Skeletal muscle cell (primary cell): ENCODE measurements around the gene PITX1.
"Not testable (repeated sequence)": the region's sequence is repeated elsewhere in the genome, so short reads cannot be mapped to it uniquely, and the experiment has no call there.

Experiments
- DNase-seq: peaks from one replicate; pipeline ENCODE4 v3.0.0-alpha.2; 2010; ENCODE audit warnings: low read depth
- H3K4me3 ChIP-seq: 2 replicates; pipeline ENCODE4 v1.5.1; 2011; ENCODE audit warnings: low read depth, mild to moderate bottlenecking, control low read depth, low read length, moderate library complexity

The PITX1 gene

DNA sequence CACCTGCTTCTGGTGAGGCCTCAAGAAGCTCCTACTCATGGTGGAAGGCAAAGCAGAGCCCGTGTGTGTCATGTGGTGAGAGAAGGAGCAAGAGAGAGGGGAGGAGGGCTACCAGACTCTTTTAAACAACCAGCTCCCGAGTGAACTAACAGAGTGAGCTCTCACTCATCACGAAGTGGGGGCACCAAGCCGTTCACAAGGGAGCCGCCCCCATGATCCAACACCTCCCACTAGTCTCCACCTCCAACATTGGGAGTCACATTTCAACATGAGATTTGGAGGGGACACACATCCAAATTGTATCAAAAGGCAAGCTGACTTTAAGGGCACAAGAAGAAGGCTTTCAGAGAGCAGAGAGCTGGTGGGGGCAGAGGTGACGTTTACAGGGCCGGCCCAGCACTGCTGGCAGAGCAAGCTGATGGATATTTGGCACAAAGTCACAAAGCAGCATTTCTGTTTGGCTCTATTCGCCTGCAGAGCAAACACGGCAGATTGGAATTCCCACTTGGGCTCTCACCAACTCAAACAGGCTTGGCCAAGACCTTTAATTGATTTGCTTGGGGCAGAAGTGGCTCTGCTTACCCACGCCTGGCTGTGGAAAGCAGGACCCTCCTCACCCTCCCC, 20.0 kb downstream of the PITX1 start:
- no peak overlapping the region for H3K4me3 ChIP-seq
- no peak for DNase-seq

DNA sequence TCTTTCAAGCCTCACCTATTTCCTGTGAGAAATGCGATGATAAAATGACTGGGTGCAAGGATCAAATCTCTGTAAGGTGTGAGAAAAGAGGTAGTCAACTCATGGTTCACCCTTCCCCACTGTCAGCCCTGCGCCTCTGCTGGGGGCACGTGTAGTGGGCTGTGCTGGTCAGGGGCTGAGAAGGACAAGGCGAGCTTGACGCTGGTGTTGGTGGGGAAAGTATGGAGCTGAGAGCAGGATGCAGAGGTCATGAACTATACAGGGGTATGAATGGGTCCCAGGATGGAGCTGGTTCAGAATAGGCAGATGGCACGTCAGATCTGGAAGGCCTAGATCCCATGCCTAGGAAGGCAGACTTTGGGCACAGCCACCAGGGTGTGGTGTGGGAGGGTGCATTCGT, 20.6 kb downstream of the PITX1 start:
- no peak overlapping the region for H3K4me3 ChIP-seq
- no peak for DNase-seq

DNA sequence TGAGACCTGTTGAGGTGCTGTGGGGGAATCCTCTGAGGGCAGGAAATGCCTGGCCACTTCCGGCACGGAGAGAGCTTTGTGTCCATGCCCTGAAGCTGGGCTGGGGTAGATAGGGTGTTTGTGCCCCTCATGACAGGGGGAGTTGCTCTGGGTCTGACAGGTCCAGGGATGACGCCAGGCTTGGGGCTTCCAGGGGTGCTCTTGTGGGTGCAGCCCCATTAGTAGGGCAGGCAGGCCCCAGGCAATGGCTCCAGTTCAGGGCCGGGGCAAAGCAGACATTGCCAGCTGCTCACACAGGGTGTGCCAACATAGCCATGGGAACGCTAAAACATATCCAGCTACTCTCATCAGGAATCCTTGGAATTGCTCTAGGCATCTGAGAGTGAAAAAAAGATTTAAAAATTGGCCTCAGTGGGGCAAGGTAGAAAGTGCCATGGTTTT, 21.1 kb downstream of the PITX1 start:
- no peak overlapping the region for H3K4me3 ChIP-seq
- no peak for DNase-seq

DNA sequence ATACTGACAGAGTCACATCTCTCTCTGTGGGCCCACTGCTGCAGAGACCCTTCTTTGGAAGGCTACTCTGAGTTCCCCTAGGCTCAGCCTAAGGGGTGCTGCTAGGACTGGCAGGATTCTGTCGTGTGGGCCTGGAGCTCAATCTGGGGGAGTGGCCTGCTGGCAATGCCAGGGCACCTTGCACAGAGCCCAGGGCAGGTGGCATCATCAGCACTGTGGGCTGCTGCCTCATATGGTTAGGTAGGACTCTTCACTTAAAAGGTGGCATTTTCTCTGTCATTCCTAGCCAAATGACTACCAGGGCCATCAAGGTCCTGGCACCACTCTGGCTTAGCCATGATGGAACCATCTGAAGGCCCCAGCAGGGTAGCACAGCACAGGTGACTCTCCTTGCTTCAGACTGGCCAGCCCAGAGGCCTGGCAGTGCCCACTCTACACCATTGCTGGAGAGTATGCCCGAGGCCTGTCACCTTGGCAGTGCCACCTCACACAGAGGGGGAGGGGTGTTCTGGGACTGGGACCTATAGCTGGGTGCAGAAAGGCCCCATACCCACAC, 21.9 kb downstream of the PITX1 start:
- DNase-seq, result no peak
- H3K4me3 ChIP-seq, result no peak overlapping the region

DNA sequence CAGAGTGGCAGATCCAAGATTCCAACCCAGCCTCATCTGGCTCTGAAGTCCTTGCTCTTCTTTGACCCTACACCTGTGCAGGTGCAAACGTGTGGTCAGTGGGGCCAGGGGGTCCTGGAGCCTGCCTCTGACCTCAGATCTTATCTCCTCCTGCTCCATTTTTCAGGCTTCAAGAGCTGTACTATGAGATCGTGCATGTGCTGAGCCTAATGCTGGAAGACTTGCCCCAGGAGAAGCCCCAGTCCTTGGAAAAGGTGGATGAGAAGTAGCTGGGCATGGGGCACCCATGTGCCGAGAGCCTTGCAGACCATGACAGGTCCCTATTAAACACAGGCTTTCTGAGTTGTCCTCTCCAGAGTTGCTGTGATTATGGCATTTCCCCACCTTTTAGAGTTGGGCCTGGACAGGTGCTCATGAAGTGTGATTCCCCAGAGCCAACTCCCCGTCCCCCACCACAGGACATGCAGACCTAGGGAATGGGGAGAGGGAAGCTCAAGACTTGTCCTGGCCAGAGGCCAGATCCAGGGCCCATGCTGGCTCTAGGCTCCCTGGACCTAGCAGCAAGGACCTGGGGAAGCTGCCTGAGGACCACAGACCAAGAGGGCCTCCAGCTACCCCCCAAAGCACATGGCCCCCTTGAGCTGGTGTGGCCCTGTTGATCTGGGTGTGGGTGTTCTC, 22.5 kb downstream of the PITX1 start:
- DNase-seq, result no peak
- no peak overlapping the region for H3K4me3 ChIP-seq

DNA sequence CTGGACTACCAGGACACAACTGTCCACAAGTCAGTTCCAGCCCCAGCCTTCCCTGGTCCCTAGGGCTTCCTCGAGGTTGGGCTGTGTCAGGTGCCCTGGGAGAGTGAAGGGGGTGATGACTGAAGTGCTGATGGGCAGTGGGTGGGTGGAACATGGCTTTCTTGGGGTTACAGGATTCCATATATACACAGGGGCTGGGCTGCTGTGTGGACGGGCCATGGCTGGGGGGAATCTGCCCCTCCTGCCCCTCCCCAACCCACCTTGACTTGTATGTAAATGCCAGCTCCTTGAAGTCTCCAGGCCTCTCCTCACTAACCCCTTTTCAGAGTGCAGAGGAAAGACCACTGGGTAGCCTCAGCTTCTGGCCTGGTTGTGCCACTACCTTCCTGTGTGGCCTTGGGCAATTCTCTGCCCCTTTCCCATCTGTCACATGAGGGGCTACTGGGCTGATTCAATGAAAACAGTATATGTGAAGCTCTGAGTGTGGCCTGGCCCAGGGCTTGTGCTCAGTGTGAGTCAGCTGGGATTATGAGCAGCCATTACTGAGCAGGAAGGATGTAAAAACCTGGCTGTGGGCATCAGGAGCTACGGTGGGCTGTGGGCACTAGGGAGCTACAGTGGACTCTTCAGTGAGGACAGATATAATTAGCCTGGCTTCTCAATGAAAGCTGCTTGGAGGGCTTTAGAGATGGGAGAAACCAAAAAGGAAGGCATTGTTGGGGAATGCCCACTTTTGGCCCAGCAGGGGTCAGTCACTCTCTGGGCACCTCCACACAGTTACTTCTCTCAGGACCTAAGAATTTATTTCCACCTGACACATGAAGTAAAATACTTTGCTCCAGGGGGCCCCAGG, 23.3 kb downstream of the PITX1 start:
- no peak for DNase-seq
- H3K4me3 ChIP-seq, result no peak overlapping the region

DNA sequence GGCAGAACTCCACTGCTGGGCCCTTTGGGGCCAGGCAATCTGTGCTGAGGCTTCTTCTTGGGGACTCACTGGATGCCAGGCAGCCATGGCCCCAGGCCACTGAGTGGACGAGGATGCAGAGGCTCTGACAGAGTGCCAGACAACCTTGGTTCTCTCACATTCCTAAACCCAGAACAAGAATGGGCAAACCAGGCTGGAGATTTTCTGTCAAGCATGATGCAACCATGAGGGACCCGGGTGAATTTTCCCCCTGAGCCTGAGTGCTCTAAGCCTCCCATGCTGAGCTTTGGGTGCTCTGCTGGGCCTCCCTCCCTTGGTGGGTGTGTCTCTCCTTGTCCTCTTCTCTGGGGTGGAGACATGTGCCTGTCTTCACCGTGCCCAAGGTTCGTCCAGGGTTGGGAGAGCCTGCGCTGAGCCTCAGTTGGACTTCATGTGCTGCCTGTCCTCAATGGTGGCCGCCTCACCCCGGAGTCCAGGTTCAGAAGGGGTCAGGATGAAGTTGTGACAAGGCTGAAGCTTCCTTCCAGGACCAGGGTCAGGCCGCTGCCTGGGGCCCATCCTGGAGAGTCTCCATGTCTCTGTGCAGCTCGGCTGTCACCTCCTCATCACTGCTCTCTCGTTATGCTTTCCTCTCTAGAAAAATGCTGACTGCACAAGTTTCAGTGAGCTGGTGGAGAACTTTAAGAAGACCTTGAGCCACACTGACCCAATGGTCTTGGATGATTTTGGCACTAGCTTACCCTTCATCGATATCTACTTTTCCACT, 24.1 kb downstream of the PITX1 start:
- no peak for DNase-seq
- H3K4me3 ChIP-seq, result no peak overlapping the region

DNA sequence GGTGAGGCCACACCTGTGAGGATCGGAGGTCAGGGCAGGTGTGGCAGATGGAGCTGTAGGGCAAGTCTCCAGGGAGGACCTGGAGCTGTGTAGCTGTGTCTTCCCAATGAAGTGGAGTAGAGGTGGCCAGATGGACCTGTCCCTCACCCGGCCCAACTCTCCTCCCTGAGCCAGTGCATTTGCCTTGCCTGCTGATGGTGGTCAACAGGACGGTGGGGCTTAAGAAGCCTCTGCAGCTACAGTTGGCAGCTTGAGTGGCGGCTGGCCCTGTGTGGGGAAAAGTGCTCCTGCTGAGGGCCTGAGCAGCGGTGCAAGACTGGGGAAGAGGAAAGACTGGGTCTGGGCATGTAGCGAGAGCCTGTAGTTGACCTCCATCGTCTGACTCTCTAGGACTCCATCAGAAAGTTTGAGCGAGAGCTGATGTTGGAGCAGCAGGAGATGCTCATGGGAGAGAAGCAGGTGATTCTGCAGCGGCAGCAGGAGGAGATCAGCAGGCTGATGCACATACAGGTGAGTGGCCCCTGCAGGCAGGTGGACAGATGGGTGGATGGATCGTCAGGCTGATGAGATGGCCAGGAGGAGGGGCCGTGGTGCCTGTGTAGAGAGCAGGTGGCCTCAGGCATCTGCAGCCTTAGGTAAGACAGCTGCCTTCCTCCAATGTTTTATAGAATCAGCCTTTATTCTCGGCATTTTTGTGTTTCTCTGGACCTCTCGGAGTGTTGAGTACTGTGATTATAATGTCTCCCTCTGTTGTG, 24.9 kb downstream of the PITX1 start:
- DNase-seq, result no peak

DNA sequence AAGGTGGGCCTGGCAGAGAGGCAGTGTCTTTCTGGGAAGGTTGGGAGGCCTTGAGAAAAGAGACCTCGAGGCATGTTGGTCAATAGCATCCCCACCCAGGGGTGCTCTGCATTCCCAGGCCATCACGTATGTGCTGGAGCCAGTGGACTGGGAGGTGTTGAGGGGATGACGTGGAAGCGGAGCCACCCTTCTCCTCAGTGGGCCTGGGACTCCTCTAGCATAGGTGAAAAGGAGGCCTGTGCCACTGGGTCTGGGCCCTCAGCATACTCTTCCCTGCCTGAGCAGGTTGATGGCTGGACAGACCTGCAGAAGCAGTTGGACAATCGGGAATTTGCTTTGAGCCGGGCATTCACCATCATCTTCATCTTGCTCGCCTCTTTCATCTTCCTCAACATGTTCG, 25.5 kb downstream of the PITX1 start:
- H3K4me3 ChIP-seq, result no peak overlapping the region
- DNase-seq, result no peak

More for the DNA sequence above, 24.9 kb downstream of the PITX1 start:
- H3K4me3 ChIP-seq, result no peak overlapping the region

DNA sequence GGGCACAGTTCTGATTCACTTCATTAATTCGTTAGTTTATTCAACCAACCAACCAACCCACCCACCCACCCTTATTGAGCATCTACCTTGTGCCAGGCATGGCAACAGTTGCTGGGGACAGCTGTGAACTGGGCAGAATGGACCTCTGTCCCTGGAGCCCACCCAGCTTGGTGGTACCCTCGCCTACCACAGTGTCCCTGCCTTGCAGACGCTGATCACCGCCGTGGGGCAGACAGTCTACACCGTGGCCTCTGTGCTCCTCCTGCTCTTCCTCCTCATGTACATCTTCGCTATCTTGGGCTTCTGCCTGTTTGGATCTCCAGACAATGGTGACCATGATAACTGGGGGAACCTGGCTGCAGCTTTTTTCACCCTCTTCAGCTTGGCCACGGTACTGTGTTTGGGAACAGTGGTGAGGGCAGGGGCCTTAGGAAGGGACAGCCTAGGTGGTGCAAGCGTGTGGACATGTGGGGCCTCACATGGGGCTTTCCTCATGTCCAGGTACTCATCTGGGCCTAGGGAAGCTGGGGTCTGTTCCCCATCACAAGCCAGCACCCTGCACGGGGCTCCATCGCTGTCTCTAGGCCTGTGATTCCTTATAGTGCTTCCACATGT, 26.2 kb downstream of the PITX1 start:
- DNase-seq, result no peak
- H3K4me3 ChIP-seq, result no peak overlapping the region

DNA sequence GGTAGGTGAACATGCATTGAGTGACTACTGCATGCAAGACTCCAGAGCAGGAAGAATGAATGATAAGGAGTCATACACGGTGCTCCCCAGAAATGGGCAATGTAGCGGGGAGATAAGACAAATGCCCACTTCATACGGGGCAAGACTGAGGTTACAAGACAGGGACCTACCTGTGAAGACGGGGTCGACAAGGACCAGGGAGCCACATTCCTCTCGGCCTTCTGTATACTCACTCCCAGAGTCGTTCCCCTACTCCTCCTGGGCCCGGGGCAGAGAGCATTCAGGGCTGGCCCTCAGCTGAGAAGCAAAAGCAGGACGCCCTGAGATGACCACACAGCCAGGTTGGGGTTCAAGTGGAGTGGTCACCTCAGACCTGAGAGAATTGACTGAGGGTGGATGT, 26.7 kb downstream of the PITX1 start:
- no peak overlapping the region for H3K4me3 ChIP-seq
- DNase-seq, result no peak

DNA sequence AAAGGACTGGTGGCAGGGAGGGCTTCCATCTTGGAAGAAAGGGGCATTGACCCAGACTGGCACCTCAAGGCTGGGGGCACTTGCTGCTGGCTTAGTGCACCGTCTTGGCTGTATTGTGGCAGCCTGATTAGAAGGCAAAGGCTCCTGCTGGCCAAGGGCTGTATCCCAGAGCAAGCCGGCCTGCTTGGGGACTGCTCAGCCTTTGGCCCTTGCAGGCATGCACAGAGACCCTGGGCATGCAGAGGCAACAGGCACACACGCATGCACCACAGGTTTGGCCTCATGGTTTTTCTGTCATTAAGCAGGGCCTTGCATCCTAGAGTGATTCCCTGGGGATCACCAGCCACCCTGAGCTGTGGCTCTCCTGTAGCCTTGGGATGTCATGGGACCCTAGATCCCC, 29.0 kb downstream of the PITX1 start:
- DNase-seq, result no peak
- H3K4me3 ChIP-seq, result no peak overlapping the region

DNA sequence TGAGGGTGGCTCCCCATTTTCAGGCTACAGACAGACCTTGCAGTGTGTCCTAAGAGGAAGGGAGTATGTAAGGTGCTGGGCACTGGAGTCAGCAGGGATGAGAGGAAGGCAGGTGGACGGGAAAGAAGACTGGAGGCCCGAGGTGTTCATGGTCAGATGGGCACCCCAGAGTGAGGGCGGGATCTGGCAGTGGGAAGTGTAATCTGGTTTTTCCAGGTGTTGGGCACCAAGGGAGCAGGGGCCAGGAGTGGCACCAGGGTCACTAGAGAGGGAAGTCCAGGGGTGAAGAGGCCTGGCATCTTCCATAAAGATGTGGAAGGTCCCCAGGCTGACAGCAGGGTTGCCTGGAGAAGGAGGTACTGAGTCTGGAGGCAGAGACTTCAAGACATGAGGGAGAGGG, 29.7 kb downstream of the PITX1 start:
- no peak for DNase-seq
- H3K4me3 ChIP-seq, result no peak overlapping the region

DNA sequence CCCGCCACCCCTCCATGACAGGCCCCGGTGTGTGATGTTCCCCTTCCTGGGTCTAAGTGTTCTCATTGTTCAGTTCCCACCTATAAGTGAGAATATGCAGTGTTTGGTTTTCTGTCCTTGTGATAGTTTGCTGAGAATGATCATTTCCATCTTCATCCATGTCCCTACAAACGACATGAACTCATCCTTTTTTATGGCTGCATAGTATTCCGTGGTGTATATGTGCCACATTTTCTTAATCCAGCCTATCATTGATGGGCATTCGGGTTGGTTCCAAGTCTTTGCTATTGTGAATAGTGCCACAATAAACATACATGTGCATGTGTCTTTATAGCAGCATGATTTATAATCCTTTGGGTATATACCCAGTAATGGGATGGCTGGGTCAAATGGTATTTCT, 36.0 kb downstream of the PITX1 start:
- H3K4me3 ChIP-seq, DNase-seq: not testable (repeated sequence)

DNA sequence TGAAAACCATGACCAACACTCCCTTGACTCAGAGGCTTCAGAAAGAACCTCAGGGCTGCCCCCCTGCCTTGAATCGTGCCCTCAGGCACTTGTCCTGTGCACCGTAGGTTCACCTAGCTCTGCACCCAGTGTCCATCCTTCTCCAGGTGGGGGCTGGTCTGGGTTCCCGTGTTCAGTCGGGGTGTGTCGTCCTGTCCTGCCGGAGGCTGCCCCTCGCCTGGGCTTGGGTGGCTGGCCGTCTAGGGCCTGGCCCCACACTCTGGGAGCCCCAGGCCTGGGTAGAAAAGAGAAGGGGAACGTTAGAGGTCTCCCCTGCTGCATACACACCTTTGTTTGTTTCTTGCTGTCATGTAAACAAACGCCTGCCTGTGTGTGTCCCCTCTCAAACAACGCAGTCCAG, 37.0 kb downstream of the PITX1 start:
- H3K4me3 ChIP-seq, result no peak overlapping the region
- DNase-seq, result no peak

DNA sequence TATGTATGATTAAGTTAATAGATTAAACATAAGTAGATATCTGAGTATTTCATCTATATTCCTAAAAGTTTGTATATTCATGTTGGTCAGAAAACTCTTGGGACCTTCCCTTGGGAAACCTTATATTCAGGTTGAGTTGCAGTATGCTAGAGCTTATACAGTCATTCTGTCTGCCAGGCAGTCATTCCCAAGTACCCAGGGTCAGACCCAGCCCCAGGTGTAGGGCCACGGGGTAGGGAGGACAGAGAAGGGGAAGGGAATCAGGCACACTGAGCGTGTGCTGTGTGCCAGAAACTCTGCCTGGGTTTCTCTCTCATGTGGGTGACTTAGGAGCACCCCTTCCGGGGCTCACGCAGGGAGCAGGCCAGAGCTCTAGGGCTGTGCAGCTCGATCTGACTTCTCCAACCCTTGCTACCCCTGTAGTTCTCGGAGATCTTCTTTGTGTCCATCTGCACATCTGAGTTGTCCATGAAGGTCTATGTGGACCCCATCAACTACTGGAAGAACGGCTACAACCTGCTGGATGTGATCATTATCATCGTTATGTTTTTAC, 38.1 kb downstream of the PITX1 start:
- H3K4me3 ChIP-seq, result no peak overlapping the region
- DNase-seq, result no peak

DNA sequence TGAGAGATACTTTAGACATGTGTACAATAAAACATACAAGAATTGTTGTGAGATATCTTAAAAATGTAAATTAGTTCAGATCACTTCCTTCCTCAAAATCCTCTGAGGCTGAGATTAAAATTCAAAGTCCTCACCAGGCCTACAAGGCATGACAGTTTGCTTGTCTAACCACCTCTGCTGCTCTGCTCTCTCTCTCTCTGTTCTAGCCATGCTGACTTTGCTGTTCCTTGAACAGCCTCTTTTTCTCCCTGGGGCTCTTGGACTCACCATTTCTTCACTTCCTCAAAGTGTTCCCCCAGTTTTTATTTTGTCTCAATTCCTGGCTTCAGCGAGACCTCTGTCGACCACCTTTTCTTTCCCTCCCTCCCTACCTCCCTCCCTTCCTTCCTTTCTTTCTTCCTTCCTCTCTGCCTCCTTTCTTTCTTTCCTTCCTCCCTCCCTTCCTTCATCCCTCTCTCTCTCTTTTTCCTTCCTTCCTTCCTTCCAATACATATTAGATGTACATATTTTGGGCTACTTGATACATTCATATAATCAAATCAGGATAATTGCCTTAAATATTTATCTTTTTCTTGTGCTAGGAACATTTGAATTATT, 39.4 kb downstream of the PITX1 start:
- no peak for DNase-seq
- H3K4me3 ChIP-seq, result no peak overlapping the region

DNA sequence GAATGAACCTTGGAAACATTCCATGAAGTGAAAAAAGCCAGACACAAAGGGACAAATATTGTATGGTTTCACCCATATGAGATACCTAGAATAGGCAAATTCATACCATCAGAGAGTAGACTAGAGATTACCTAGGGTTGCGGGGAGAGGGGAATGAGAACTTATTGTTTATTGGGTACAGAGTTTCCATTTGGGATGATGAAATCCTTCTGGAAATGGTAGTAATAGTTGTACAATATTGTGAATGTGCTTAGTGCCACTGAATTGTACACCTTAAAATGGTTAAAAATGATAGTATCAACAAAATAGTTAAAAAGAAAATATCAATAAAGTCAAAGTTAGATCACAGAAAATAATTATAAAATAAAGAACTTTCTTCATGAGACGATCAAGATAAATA, 40.9 kb downstream of the PITX1 start:
- no peak for DNase-seq
- H3K4me3 ChIP-seq, result no peak overlapping the region
